ENCODE measurements around the gene ARFGEF2.
"Not testable (repeated sequence)": the region's sequence is repeated elsewhere in the genome, so short reads cannot be mapped to it uniquely, and the experiment has no call there.

The ARFGEF2 gene

DNA sequence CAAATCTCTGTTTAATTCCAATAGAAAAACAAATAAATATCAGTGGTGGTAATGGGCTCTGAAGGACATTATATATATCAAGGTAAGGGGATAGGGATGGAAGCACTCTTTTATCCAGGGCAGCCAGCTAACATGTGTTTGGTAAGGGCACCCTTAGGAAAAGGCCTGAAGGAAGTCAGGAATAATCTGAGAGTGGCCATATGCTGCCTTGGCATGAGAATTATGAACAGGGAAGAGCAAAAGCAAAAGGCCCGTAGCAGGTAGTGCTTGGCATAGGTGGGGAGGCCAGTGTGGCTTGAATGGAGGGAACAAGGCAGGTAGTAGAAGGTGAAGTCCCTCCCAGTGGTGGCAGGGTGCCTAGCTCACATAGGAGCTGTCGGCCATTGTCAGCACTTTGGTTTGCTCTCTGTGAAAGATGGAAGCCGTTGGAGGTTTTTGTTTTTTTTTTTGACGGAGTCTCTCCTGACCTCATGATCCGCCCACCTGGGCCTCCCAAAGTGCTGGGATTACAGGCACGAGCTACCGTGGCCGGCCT is 85.0 kb downstream of the ARFGEF2 start:
- DNase-seq: no peak

DNA sequence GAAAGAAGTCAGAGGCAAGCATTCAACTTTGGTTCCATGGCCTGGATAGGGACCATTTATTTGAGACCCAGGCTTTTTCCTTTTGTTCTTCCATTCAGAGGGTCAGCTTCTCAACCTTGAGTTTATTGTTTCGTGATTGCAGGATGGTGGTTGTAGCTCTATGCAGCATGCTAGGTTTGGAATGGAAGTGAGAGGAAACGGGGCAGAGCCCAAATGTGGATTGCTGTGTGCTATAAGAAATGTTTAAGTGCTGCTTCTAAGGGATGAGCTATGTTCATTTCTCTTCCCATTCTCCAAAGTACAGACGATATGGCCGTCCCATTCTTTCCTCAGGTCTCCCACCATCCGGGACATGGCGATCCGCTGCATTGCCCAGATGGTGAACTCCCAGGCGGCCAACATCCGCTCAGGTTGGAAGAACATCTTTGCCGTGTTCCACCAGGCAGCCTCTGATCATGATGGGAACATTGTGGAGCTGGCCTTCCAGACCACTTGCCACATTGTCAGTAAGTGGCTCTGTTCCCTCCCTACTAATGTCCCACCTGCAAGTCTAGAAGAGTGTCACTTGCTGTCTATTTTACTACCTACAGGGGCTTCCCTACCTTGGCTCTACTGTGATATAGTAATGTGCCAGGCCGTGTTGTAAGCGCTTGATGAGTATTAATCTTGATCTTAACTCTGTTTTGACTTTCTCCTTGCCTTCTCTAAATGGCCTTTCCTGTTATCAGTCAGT is 88.6 kb downstream of the ARFGEF2 start:
- no peak for DNase-seq

DNA sequence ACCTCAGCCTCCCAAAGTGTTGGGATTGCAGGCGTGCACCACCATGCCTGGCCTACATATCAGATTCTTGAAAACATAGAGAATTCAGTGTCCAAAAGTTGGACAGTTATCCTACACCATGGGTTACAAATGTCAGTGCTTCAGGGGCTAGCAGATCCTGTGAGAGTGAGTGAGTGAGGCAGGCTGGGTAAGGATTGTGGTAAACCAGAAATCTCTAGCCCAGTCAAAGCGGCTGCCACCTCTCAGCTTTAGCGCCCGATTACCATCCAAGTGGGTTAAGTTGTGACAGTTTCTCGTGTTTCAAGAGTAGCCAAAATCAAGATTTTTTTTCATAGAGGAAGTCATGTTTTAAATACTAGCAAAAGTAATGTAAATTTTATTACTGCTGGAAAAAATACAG is 102.7 kb downstream of the ARFGEF2 start:
- no peak for DNase-seq

DNA sequence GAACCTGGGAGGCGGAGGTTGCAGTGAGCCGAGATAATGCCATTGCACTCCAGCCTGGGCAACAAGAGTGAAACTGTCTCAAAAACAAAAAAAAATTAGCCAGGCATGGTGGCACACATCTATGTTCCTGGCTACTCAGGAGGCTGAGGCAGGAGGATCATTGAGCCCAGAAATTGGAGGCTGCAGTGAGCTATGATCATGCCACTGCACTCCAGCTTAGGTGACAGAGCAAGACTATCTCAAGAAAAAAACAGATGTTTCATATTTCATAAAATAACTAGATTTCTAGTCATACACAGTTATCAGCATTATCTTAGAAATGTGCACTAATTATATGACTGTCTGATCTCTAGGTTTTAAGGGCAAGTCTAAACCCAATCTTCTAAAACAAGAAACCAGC is 106.7 kb downstream of the ARFGEF2 start:
- DNase-seq: not testable (repeated sequence)

DNA sequence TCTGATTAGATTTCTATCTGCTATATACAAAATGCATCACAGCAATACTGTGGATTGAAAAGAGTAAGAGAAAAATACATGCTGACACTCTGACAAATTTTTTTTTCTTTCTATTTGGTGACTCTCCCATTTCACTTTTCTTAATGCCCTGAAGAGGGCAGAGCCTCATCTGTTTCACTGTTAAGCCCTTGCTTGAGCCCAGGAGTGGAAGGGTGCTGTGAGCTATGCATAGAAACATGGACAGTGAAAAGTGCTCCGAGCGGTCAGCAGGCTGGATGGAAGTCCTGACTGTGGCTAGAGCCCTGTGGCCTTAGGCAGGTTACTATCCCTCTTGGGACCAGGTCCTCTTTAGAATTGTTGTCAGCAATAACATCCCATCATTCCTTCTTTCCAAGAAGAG is 107.2 kb downstream of the ARFGEF2 start:
- no peak for DNase-seq

DNA sequence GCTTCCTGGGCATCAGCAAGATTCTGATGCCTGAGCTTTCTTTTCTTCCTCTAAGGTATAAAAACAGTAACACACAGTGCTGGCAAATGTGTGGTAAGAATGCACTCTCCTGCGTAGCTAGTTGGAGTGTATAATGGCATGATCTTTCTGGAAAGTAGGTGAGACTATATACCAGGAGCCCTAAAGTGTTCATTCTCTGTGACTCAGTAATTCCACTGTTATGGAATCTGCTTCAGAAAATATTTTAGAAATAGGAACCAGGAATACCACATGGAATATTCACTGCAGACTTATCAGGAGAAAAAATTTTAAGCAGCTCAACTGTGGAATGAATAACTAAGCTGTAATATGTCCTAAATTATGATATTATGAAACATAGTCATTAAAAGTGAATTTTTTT is 107.7 kb downstream of the ARFGEF2 start:
- no peak for DNase-seq

DNA sequence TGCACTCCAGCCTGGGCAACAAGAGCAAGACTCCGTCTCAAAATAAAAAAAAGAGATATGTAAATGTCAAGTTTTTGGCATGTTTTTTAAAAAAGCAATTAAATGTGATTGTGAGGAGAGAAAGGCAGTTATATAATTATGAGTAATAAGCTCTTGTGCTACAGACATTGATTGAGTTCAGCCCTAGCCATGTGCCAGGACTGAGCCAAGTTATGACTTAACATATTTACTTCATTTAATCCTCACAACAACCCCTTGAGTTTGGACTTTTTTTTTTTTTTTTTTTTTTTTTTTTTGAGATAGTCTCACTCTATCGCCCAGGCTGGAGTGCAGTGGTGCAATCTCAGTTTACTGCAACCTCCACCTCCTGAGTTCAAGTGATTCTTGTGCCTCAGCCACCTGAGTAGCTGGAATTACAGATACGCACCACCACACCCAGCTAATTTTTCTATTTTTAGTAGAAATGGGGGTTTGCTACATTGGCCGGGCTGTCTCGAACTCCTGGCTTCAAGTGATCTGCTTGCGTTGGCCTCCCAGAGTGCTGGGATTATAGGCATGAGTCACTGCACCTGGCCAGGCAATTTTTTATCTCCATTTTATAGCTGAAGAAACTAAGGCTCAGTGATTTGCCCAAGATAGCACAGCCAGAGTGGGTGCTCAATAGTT is 109.6 kb downstream of the ARFGEF2 start:
- DNase-seq: no peak

DNA sequence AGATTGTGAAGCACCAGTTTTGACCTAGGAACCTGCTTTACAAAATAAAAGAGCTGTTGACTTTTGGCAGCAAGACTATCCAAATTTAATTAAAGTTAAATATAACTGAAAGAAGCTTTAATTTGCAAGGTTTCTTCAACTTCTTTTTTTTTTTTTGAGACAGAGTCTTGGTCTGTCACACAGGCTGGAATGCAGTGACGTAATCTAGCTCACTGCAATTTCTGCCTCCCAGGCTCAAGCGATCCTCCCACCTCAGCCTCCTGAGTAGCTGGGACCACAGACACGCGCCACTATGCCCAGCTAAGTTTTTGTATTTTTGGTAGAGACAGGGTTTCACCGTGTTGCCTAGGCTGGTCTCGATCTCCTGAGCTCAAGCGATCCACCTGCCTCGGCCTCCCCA is 110.9 kb downstream of the ARFGEF2 start:
- no peak for DNase-seq

DNA sequence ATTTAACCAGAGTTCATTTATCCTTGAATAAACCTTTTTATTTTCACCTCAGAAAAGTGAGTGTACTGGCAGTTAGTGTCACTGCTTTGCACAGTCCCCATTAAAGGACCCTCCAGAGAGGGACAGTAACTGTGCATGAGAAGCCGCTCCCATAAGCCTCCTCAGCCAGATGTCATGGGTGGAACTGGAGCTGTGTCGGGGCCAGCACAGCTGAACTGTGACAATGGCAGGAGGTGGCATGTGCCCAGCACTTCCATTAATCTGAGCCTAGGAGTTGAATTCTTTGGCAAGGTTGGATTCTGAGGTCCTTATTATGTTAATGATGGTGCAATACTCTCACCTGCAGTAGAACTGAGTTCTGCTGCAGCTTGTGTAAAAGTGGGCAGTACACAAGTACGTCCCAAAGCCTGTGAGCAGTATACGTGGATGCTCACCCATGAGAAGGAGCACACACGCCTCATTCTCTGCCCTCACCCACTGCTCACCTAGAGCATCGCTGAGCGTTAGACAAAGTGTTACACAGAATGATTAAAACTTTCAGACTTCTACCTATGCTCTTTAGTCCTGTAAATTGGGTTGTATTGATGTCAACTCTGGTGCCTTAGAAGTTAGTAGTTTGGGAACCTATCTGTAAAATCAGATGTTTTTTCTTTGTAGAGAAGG is 112.7 kb downstream of the ARFGEF2 start:
- DNase-seq: no peak

DNA sequence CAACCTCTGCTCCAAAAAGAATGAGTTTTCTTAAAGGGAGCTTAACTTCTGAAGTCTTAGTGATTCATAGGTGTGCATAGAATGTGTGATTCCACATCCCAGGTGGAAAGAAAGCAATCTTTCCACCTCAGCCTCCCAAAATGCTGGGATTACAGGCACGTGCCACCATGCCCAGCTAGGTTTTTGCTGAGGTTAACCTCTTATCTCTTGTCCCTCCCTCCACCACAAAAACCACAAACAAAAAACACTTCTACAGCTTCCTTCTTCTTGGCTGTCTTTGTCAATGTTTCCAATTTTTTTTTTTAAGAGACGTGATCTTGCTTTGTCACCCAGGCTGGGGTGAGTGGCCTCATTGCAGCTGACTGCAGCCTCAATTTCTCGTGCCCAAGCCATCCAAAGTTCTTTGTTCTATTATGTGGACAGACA is 116.5 kb downstream of the ARFGEF2 start:
- no peak for DNase-seq

DNA sequence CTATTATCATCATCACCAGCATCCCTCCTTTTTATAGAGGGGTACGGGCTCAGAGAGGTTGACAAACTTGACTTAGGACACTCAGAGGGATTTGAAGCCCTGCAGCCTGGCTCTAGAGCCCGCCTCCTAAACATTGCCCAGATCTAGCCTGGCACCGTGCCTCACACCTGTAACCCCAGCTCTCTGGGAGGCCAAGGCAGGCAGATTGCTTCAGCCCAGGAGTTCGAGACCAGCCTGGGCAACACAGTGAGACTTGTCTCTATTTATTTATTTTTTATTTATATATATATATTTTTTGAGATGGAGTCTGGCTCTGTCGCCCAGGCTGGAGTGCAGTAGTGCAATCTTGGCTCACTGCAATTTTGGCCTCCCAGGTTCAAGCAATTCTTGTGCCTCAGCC is 118.3 kb downstream of the ARFGEF2 start:
- no peak for DNase-seq

DNA sequence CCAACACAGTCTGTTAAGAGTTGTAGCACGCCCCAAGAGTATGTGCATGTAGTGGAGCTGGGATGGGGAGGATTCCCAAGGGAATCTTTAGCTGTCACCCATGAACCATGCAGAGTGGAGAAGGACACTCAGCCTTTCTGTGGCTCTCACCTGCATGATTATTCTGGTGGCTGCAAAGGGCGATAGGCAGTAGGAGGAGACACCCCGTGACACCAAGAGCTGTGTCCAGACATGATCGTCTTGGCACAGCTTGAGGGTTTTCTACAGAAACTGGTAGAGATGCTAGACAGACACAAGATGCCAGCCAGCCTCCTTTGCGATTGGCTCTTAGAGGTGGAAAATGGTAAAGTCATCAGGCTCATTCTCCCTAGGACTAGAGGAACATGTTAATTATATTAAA is 121.5 kb downstream of the ARFGEF2 start:
- no peak for DNase-seq

DNA sequence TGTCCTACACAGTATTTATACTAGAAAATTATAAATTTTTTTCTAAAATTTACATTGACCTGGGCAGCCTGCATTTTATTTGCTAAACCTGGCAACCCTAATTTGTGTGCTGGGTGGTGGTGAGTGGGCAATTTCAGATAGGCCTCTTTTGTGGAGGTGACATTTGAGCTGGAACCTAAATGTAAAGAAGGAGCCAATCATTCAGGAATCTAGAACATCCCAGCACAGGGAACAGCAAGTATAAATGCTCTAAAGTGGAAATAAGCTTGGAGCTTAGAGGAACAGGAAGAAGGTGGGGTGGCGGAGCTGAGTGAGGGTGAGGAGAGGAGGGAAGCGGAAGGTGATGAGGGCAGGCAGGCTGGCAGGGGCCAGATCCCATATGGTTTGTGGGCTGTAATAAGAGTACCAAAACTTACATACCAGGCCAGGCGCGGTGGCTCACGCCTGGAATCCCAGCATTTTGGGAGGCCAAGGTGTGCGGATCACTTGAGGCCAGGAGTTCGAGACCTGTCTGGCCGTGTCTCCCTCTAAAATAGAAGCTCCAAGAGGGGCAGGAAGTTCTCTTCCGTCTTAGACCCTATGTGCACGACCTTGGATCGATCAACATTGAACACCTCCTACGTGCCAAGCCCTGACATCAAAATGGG is 124.1 kb downstream of the ARFGEF2 start:
- no peak for DNase-seq

DNA sequence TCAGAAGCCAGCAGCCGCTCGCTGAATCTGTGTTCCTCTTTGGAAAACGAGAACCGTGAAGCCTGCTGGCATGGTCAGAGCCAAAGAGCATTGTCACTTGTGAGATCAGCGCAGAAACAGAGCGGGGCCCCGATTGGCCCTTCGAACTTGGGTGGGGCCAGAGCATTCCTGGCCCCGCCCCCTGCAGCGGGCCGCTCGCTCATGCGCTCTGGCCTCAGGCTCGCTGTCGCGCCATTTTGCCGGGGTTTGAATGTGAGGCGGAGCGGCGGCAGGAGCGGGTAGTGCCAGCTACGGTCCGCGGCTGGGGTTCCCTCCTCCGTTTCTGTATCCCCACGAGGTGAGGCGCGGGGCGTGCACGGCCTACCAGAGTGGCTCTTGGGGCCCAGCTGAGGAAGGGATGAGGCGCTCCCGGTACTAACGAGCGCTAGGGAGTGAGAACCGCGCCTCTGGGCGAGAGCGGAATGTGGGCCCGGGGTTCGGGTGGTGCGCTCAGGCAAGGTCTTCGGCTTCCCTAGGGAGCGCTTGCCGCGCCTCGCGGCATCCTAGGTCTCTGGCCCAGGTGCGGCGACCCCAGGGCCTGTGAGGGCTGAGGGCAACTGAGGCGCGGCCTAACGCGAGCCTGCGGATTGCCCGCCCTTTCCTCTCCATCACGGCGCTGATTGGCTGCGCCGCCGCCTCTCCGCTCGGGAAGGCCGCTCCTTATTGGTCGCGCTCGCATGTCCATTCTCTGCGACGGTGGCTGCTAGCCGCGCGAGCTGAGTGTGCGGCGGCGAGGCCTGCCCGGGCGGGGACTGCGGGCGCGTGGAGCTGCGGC is 124.8 kb downstream of the ARFGEF2 start, which contains the start of gene CSE1L:
TSS of gene CSE1L (plus strand) at position 226 of the 814 bp plus-strand sequence. CDS start 12,152 bp downstream, outside the sequence.
- DNase-seq: peak; percentile 96

DNA sequence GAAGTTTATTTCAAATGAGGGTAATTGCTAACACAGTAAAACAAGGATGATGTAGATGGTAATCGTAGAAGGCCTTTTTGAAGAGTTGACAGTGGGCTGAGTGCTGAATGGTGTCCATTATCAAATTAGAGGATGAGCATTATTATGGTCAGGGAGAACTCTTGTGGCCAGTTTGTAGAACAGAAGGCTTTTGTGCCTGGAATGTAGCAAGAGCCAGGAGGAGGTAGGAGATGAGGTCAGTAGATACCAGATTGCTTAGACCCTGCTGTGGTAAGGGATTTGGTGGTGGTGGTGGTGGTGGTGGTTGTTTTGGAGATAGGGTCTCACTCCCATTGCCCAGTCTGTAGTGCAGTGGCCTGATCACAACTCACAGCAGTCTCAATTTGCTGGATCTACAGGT is 130.8 kb downstream of the ARFGEF2 start:
- no peak for DNase-seq

DNA sequence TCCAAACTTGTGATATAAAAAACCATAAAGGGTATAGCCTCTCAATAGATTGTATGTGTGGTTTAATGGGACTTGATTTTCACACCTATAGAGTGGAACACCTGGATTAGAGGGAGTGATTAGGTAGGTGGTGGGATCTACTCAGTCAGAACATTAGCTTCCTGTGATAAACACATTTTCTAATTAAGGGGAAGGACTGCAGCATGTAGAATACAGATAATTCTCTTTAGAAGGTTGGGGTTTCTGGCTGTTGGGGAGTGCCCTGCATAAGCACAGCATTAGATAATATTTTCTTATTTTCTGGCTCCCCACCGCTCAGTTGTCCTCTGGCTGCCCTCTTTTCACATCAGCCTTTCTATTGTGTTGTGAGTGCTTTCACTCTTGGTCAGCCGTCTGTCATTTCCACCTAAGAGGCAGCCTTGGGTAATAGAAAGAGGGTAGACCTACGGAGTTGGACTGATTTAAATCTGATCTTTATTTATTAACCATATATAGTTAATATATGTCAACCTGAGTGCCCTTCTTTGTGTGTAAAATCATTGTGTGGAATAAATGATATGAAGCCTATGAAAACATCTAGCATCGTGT is 132.6 kb downstream of the ARFGEF2 start:
- no peak for DNase-seq

DNA sequence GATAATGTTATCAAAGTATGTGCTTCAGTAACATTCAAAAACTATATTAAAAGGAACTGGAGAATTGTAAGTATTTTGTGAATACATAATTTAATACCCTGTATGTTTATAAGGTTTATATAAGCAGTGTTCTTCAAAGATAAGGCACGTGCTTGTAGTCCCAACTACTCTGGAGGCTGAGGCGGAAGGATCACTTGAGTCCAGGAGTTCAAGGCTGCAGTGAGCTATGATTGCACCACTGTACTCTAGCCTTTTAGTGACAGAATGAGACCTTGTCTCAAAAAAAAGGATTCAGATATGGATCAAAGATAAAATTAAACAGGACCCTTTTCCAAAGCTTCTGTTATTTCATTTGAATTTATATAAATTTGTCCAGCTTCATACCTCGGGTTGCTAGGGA is 141.8 kb downstream of the ARFGEF2 start:
- no peak for DNase-seq

DNA sequence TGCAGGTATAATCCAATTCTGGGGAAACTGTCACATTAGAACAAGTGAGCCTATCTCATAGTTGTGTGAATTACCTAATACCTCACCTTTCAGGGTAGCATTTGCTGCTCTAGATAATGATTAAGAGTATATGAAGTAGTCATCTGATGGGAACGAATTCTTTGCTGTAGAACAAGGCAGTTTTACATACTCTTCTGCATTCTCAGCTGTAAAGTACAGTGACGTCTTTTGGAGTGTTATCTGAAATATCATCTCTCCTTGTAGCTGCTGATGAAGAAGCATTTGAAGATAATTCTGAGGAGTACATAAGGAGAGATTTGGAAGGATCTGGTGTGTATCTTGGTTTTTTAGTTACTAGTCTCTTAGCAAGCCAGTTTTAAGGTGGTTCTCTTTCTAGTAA is 153.0 kb downstream of the ARFGEF2 start:
- no peak for DNase-seq

DNA sequence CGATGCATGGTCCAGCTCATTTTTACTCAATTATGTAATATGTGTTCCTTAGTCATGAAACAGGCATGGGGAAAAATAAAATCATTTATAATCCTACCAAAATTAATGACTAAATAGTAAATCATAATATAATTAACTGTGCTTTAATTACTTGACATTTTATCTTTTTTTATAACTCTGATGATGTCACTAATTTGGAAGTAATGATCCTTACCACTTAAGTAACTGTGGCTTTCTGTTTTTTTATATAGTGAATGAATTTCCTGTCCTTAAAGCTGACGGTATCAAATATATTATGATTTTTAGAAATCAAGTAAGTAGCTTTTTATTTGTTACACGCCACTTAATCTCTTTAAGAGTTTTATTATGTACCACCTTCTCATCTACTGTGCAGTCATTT is 156.8 kb downstream of the ARFGEF2 start:
- DNase-seq: no peak

DNA sequence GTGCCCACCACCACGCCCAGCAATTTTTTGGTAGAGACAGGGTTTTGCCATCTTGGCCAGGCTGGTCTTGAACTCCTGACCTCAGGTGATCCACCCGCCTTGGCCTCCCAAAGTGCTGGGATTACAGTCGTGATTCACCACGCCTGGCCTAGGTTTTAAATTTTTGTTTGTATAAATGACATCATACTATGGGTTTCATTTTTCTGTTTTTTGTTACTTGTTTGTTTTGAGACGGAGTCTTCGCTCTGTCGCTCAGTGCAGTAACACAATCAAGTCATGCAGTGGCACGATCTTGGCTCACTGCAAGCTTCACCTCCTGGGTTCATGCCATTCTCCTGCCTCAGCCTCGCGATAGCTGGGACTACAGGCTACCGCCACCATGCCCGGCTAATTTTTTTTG is 160.8 kb downstream of the ARFGEF2 start:
- not testable (repeated sequence) for DNase-seq
